ENCODE measurements around the gene GALNT18.

GALNT18 gene

DNA sequence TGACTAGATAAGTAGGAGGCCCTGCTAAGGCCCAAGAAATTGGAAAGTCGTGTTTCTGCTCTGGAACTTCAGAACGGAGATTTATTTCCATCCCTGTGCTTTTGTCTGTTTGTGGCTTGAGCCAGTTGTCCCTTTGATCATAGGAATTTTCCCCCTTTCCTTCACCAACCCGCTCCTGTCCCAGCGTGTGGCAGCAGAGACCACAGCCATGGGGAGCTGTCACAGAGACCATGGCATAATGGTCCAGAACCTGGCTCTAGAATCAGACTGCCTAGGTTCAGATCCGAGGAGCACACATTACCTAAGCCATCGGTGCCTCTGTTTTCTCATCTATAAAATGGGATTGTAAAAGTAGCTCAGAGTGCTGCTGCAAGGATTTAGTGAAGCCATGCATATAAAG is 128.1 kb downstream of the GALNT18 start:
- Mint-ChIP-seq H3K27me3 (ENCODE audit: low read depth) (no peaks in the 10 kb centered on the region), H3K27ac (no peak overlapping the region), H3K9me3 (no peaks in the 10 kb centered on the region), H3K4me3 (no peak overlapping the region), H3K36me3 (ENCODE audit: low read depth) (no peaks in the 10 kb centered on the region), H3K4me1 (ENCODE audit: low read depth) (no peaks in the 10 kb centered on the region)
- DNase-seq (ENCODE audit: low spot score) = no peak

DNA sequence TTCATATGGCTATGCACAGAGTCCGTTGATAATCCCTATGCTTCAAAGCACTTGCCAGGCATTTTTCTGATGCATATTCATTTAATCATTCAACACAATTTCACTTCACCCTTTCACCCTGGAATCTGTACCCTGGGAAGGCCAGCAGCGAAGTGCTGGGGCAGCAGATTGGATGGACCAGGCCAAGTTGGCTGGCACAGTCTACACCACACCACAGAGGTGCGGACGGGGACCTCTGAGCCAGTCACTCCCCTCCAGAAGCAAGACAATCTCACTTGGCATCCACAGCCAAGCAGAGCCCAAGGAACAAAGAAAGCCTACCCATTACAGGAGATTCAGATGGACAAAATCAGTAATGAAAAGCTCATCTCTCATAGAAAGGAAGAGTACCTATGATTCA is 130.2 kb downstream of the GALNT18 start:
- DNase-seq (ENCODE audit: low spot score) = no peak
- H3K4me3 Mint-ChIP-seq = no peak overlapping the region
- H3K4me1 Mint-ChIP-seq (ENCODE audit: low read depth) = no peaks in the 10 kb centered on the region
- H3K27me3 Mint-ChIP-seq (ENCODE audit: low read depth) = no peaks in the 10 kb centered on the region
- no peaks in the 10 kb centered on the region for H3K36me3 Mint-ChIP-seq (ENCODE audit: low read depth)
- H3K9me3 Mint-ChIP-seq = no peaks in the 10 kb centered on the region
- no peak overlapping the region for H3K27ac Mint-ChIP-seq

DNA sequence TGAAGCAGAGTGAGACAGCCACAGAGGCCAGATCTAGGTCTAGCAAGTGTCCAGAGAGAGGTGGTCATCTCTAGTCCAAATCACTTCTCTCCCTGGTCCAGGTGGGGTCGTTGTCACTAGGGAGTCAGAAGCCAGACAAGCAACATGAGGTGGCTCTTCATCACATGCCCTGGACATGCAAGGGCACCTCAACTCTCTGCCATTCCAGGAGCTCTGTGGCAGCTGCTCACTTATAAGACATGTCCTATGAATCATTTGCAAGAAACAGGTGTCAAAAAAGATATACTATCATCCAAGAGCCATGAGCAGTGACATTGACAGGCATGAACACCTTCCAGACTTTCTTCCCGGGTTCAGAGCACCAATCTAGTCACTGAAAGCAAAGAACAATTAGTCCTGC is 130.8 kb downstream of the GALNT18 start:
- H3K9me3 Mint-ChIP-seq = no peaks in the 10 kb centered on the region
- no peak overlapping the region for H3K27ac Mint-ChIP-seq
- no peaks in the 10 kb centered on the region for H3K27me3 Mint-ChIP-seq (ENCODE audit: low read depth)
- H3K4me3 Mint-ChIP-seq = no peak overlapping the region
- no peaks in the 10 kb centered on the region for H3K4me1 Mint-ChIP-seq (ENCODE audit: low read depth)
- H3K36me3 Mint-ChIP-seq (ENCODE audit: low read depth) = no peaks in the 10 kb centered on the region
- DNase-seq (ENCODE audit: low spot score) = no peak

DNA sequence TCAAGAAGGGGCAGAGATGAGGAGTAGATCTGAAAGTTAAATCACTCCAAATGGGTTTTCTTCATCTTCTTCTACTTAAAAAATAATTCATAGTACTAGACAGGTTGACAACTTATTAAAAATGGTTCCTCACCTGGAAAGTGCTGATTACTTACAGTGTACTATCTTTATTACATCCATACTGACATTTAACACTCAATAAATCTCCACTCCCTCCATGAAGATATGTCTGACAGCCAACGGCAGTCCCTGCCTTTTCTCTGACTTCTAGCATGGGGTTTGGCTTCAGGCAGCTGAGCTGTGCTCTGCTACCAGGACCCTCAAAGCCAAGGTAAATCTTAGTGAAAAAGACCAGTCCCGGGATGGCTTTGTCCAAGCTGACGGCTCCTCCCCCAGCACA is 135.4 kb downstream of the GALNT18 start:
- Mint-ChIP-seq H3K27me3 (ENCODE audit: low read depth) (no peaks in the 10 kb centered on the region), H3K9me3 (no peaks in the 10 kb centered on the region), H3K4me3 (no peak overlapping the region)

DNA sequence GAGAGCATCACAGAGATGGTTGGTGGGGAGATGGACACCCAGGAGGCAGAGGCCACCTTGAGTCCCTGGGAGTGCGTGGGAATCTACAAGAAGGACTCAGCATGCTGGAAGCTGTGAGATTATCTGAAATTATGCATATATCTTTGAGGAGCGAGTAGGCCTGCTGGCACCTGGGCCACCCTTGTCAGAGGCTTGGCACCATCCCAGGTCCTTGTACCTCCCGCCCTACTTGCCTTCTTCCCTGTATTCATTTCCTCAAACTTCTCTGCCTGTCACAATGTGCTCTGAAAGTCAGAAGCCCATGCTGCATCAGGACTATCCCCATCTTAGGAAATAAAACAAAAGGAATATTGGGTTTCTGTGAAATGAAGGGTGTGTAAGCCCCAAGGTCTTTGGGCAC is 135.8 kb downstream of the GALNT18 start:
- Mint-ChIP-seq H3K27ac (no peak overlapping the region), H3K4me3 (no peak overlapping the region), H3K36me3 (ENCODE audit: low read depth) (no peaks in the 10 kb centered on the region), H3K4me1 (ENCODE audit: low read depth) (no peaks in the 10 kb centered on the region), H3K27me3 (ENCODE audit: low read depth) (no peaks in the 10 kb centered on the region), H3K9me3 (no peaks in the 10 kb centered on the region)
- DNase-seq (ENCODE audit: low spot score) = no peak

More for the DNA sequence above, 135.4 kb downstream of the GALNT18 start:
- no peak for DNase-seq (ENCODE audit: low spot score)
- Mint-ChIP-seq H3K27ac (no peak overlapping the region), H3K4me1 (ENCODE audit: low read depth) (no peaks in the 10 kb centered on the region), H3K36me3 (ENCODE audit: low read depth) (no peaks in the 10 kb centered on the region)

DNA sequence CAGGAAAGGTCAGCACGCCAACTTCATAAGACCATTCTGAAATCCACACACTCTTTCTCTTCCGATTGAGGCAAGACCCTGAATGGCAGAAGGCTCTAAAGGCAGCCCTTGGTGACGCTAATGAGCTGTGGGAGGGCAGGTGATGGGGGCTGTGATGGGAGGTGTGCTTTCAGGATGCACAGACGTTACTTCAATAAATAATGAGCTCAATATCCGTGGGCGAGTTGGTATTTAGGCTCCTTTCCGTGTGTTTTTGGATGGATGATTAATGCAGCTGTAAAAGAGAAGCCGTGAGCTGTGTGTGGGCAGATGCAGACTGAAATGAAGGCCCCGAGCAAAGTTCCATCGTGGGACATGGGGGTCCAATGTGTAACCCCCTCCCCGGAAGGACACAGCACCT is 138.2 kb downstream of the GALNT18 start:
- H3K36me3 Mint-ChIP-seq (ENCODE audit: low read depth) = no peaks in the 10 kb centered on the region
- H3K4me1 Mint-ChIP-seq (ENCODE audit: low read depth) = no peaks in the 10 kb centered on the region
- no peaks in the 10 kb centered on the region for H3K9me3 Mint-ChIP-seq
- H3K27me3 Mint-ChIP-seq (ENCODE audit: low read depth) = no peaks in the 10 kb centered on the region
- no peak for DNase-seq (ENCODE audit: low spot score)
- H3K4me3 Mint-ChIP-seq = no peak overlapping the region
- no peak overlapping the region for H3K27ac Mint-ChIP-seq

DNA sequence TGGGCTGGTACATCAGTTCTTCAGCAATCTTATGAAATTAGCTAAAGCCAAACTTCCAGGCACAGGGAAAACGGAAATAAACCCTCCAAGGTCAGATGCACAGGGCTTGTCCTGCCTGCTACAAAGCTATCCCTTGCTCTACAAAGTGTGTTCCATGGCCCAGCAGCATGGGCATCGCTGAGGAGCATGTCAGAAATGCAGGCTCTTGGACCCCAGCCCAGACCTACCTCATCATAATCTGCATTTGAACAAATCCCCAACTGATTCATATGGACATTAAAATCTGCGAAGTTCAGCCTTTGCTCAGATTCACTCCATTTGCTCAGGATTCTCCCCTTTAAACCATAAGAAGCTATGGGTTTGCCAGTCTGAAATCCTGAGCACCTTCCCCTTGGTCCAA is 139.1 kb downstream of the GALNT18 start:
- H3K27ac Mint-ChIP-seq = no peak overlapping the region
- H3K36me3 Mint-ChIP-seq (ENCODE audit: low read depth) = no peaks in the 10 kb centered on the region
- no peaks in the 10 kb centered on the region for H3K4me1 Mint-ChIP-seq (ENCODE audit: low read depth)
- no peaks in the 10 kb centered on the region for H3K9me3 Mint-ChIP-seq
- H3K27me3 Mint-ChIP-seq (ENCODE audit: low read depth) = no peaks in the 10 kb centered on the region
- no peak overlapping the region for H3K4me3 Mint-ChIP-seq
- DNase-seq (ENCODE audit: low spot score) = no peak

DNA sequence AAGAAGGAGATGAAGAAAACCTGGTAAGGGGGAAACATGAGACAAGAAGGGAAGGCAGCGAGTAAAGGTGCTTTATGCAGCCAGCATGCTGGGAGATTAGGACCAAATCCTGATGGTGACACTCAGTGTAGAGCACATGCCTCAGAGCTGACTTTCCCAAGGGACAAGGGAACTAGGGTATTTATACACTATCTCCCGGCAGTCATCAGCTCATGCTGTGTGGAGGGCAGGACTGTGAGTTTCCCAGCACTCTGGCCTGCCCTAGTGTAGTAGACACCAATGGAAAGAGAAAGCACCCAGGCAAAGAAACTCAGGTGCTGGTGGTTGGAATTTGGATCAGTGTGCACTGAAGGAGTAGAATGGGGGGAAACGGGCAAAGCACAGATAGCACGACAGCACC is 140.4 kb downstream of the GALNT18 start:
- Mint-ChIP-seq H3K4me3 (no peak overlapping the region), H3K27ac (no peak overlapping the region), H3K36me3 (ENCODE audit: low read depth) (no peaks in the 10 kb centered on the region), H3K9me3 (no peaks in the 10 kb centered on the region), H3K27me3 (ENCODE audit: low read depth) (no peaks in the 10 kb centered on the region), H3K4me1 (ENCODE audit: low read depth) (no peaks in the 10 kb centered on the region)
- DNase-seq (ENCODE audit: low spot score) = no peak

DNA sequence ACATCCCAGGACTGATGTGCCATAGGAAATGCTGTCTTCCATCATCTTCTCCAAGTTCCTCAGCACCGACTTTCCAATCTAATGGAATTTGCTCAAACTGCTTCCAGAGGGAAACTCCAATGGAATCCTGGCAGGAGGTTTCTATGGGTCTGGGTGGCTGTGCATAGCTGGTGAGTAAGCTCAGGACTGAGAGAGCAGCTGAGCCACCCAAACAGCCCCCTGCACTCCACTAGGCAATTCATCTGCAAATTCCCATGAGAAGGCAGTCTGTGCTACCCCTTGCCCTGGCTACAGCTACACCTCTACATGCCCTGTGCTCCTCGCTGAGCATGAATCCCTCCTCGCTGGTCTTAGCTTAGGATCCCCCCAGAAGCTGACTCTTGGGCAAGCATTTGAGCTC is 140.8 kb downstream of the GALNT18 start:
- Mint-ChIP-seq H3K27me3 (ENCODE audit: low read depth) (no peaks in the 10 kb centered on the region), H3K27ac (no peak overlapping the region), H3K9me3 (no peaks in the 10 kb centered on the region), H3K4me1 (ENCODE audit: low read depth) (no peaks in the 10 kb centered on the region), H3K36me3 (ENCODE audit: low read depth) (no peaks in the 10 kb centered on the region), H3K4me3 (no peak overlapping the region)
- no peak for DNase-seq (ENCODE audit: low spot score)

DNA sequence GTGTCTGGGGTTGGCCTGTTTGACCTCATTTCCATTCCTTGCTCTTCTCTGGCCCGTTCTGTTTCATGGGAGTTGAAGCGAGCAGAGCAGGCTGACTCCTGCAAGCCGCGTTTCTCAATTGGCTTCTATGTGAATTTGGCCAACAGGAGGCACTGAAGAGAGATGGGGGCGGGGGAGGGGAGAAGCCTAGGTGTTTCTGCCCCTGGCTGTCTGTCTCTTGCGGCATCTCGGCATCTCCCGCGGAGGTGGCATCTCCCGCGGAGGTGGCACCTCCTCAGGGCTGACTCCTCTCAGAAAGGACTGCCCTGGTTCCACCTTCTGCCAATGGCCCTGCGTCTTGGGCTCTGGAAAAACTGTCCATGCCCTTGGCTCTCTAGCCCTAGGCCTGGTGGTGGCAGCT is 143.1 kb downstream of the GALNT18 start:
- no peak for DNase-seq (ENCODE audit: low spot score)
- Mint-ChIP-seq H3K27ac (no peak overlapping the region), H3K27me3 (ENCODE audit: low read depth) (no peaks in the 10 kb centered on the region), H3K4me1 (ENCODE audit: low read depth) (no peaks in the 10 kb centered on the region), H3K4me3 (no peak overlapping the region), H3K9me3 (no peaks in the 10 kb centered on the region), H3K36me3 (ENCODE audit: low read depth) (no peaks in the 10 kb centered on the region)

DNA sequence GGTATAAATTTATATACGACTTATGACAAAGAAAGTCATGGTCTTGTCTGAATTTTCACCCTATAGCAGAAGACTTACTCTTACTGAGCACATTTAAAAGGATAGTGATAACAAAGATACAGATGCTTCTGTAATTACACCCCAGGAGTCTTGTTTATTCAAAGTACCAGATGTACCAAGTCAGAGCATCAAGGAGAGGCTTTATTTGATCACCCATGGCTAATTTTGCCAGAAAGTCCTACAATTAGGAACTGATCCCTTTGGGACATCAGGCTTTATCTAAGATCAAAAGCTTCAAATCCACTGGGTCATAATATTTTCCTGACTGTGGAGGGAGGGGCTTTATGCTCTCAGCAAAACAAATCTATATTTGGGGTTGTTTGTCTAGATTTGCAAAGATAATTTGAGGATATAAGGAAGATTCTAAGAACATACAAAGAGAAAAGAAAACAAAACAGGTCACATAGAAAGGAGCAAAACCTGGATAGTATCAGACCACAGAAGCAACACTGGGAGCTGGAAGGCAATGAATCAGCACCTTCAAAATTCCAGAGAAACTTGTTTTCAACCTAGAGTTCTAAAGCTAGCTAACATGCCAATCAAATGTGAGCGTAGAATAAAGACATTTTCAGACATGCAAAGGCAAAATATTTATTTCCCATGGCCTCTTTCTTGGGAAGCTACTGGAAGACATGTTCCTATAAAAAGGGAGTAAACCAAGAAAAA is 143.9 kb downstream of the GALNT18 start:
- Mint-ChIP-seq H3K27me3 (ENCODE audit: low read depth) (no peaks in the 10 kb centered on the region), H3K4me1 (ENCODE audit: low read depth) (no peaks in the 10 kb centered on the region), H3K9me3 (no peaks in the 10 kb centered on the region), H3K27ac (no peak overlapping the region), H3K36me3 (ENCODE audit: low read depth) (no peaks in the 10 kb centered on the region), H3K4me3 (no peak overlapping the region)
- DNase-seq (ENCODE audit: low spot score) = no peak

DNA sequence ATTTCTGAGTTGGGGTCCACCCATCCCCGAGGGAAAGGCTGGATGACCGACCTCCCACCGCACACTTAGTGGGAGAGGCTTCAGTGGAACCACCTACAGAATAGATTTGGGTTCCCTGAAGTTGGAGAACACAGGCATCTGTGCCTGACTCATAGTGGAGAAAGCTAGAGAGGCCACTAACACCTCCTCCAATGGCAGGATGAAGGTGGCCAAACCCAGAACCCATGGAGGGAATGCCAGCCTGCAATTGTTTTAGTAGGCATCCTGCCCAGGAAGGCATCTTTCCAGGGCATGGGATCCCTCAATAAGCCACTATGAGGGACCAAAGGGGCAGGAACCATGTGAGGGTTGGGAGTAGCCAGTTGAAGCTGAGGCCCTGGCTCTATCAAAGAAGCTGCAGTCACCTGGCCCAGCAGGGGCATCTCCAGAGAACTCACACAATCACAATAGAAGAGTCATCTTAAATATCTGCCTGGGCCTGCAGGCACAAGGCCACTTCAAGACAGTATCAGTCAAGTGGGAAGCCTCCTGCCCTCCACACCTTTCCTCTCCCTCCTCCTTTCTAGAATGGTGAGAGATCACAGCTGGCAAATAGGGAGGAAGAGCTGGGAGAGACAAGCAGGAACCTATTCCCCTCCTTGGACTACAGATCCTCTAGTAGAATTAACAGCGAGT is 144.7 kb downstream of the GALNT18 start:
- H3K27ac Mint-ChIP-seq = no peak overlapping the region
- H3K9me3 Mint-ChIP-seq = no peaks in the 10 kb centered on the region
- no peak for DNase-seq (ENCODE audit: low spot score)
- no peaks in the 10 kb centered on the region for H3K27me3 Mint-ChIP-seq (ENCODE audit: low read depth)
- H3K4me3 Mint-ChIP-seq = no peak overlapping the region
- no peaks in the 10 kb centered on the region for H3K36me3 Mint-ChIP-seq (ENCODE audit: low read depth)
- H3K4me1 Mint-ChIP-seq (ENCODE audit: low read depth) = no peaks in the 10 kb centered on the region

DNA sequence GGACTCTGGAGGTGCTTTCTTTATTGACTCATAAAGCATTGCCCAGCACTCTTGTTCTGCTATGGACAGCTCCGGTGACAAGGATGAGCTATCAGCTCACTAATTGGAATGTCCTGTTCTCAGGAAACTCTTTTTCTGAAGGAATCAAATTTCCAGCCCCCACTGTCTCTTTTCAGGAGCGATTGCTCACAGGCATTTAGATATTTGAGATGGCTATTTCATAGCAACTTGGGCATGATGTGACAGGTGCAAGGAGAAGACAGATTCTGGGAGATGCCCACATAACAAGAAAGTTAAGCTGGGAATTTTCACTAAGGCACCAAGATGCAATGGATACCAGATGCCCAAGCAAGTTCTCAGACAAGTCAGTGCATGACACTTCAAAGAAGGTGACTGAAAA is 145.3 kb downstream of the GALNT18 start:
- no peak for DNase-seq (ENCODE audit: low spot score)
- Mint-ChIP-seq H3K4me1 (ENCODE audit: low read depth) (no peaks in the 10 kb centered on the region), H3K36me3 (ENCODE audit: low read depth) (no peaks in the 10 kb centered on the region), H3K9me3 (no peaks in the 10 kb centered on the region), H3K4me3 (no peak overlapping the region), H3K27ac (no peak overlapping the region), H3K27me3 (ENCODE audit: low read depth) (no peaks in the 10 kb centered on the region)

DNA sequence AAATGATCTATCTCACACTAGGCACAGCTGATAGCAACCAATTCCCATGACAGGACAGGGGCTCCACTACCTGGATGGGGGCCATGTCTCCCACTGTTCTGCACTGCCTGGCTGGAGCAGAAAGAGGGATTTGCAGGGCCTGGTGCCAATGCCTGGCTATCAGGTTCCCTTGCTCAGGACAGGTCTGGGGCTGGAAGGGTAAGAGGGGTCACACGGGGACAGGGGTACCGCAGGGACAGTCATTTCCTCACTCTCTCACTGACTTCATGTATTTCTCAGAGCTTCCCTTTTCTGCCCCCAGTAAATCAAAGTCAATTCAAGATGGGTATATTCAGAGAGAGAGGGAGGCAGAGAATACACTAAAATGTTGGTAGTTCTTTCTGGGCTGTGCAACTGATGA is 149.7 kb downstream of the GALNT18 start:
- Mint-ChIP-seq H3K4me3 (no peak overlapping the region), H3K27me3 (ENCODE audit: low read depth) (no peaks in the 10 kb centered on the region), H3K9me3 (no peaks in the 10 kb centered on the region), H3K36me3 (ENCODE audit: low read depth) (no peaks in the 10 kb centered on the region), H3K27ac (no peak overlapping the region), H3K4me1 (ENCODE audit: low read depth) (no peaks in the 10 kb centered on the region)
- no peak for DNase-seq (ENCODE audit: low spot score)

DNA sequence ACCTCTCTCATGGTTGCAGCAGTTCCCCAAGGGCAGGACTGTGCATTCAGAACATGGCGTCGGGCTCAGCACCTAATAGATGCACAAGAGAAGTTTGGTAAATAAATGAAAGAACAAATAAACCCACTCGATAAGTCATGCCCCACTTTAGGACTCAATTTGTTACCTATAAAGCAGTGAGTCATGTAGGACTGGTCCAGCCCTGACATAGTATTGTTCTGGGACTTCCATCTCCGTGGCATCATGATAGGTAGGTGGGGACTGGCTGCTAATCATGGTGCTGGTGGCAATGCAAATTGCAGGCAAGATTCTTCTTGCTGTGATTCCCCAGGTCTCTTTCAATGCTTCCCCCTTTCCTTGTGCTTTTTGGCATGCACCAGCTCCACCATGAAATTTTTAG is 150.6 kb downstream of the GALNT18 start:
- Mint-ChIP-seq H3K9me3 (no peaks in the 10 kb centered on the region), H3K4me1 (ENCODE audit: low read depth) (no peaks in the 10 kb centered on the region), H3K36me3 (ENCODE audit: low read depth) (no peaks in the 10 kb centered on the region), H3K27me3 (ENCODE audit: low read depth) (no peaks in the 10 kb centered on the region), H3K4me3 (no peak overlapping the region), H3K27ac (no peak overlapping the region)
- no peak for DNase-seq (ENCODE audit: low spot score)
